GM19395 (cell line): Measurements from ENCODE around the gene SIX5.
"Not testable (repeated sequence)": the region's sequence is repeated elsewhere in the genome, so short reads cannot be mapped to it uniquely, and the experiment has no call there.

Experiments
- ATAC-seq: cut with Tn5 transposase; IDR thresholded peaks from one replicate; pipeline ENCODE4 v1.9.1; 2021; ENCODE audit warnings: mild to moderate bottlenecking, moderate library complexity; ENCODE audit not compliant: unreplicated experiment

The SIX5 gene

DNA sequence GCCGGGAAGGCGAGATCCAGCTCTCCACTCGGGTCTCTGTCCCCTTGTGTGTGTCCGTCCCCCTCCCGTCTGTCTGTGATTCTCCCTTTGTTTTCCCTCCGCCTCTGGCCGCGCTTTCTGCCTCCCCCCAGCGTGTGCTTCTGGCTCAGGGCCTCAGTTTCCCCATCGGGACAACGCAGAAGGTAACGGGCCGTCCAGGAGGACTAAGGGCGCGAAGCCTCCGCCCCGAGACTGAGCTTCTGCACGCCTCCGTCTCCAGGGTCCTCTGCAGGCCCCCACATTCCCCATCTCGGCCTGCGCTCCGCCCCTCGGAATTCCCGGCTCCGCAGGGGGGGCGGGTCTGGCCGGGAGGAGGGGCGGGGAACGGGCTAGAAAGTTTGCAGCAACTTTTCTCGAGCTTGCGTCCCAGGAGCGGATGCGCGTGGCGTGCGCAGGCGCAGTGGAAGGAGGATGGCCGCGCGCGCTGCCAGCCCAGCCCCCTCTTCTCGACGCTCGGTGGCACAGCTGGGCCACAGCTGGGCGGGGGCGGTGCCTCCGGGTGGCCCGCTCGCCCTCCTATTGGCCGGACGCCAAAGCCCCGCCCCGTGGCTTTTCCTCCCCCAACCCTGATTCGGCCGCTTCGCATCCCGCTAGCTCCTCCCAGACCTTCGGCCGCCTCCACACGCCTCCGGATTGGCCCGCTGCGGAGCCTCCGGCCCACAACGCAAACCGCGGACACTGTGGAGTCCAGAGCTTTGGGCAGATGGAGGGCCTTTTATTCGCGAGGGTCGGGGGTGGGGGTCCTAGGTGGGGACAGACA is at the start of gene SIX5:
TSS of gene SIX5 (minus strand) at position 269 of the 799 bp plus-strand sequence. CDS start 408 bp downstream, outside the sequence.
- peak; percentile 41 for ATAC-seq

DNA sequence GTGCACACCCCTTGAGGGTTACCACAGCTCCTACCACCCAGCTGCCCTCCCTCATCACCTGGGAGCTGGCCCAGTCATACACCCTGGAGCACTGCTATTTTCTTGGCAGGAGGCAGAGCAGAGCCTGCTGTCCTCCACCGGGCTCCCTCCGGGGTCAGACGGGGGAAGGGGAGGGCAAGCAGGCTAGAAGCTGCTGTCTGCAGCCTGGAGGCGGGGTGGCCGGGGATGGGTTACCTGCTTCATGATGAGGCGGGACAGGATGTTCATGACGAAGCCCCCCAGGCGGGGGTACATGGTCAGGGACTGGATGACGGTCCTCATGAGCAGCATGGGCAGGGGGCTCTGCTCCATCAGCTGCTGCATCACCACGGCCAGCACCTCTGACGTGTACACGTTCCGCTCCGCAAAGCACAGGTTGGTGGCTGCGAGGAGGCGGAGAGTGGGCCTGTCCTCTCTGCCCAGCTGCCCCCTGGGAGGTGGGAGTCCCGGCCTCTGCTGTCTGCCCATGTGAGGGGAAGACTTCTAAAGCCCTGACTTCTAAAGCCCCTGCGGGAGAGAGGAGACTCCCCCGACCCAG is 48.8 kb upstream of the SIX5 start:
- no peak for ATAC-seq

DNA sequence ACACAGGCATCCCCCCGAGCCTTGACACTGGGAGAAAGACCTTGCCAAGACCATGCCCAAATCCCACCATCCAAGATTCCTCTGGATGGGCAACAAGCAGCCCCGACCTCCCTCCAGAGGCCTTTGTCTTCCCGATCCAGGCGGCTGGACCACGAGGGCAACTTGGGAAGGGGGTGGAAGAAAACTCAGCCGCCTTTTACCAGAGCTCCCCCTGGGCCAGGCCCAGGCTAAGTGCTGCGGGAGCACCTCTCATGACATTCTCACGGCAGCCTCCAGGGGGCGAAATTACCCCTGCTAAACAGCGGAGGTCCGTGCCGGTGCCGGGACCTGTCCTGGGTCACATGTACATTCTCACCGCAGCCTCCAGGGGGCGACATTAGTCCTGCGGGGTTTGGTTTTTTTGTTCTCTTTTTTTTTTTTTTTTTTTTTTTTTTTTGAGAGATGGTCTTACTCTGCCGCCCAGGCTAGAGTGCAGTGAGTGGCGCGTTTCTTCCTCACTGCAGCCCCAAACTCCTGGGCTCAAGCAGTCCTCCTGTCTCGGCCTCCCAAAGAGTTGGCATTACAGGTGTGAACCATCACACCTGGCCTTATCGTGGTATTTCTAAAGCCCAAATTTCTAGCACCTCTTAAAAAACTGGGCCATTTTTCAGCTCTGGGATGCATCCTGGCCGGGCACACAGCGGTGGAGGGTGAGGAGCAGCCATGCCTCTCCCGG is 48.1 kb upstream of the SIX5 start:
- ATAC-seq: peak; percentile 73

DNA sequence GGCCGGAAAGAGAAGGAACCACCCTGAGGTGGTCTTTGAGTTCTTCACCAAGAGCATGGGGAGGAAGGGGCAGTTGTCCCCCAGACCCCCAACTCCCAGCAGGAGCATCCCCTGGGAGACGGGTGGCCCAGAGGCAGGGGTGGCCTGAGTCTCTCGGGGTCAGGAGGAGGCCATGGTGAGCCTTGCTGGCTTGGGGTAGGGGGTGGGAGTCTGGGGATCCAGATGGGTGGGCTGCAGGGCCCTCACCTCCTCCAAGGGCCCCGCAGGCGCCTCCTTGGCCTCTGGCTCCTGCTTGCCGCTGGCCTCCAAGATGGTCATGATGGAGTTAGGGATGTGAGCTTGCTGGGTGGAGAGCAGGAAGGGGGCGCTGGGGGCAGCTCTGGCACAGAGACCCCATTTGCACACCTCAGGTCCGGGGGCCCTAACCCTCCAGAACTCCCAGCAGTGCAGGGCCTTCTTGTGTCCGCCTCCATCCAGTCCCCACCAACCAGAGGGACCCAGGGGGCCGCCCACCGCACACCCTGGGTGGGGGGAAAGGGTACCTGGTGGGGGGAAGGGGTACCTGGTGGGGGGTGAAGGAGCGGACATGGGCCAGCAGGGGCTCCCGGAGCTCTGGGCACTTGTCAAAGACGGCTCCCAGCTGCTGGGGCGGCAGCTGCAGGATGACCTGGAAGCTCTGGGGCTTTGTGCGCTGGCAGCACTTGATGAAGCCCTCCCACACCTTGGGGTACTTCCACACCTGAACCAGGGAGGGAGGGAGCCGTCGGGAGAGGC is 47.4 kb upstream of the SIX5 start:
- no peak for ATAC-seq

DNA sequence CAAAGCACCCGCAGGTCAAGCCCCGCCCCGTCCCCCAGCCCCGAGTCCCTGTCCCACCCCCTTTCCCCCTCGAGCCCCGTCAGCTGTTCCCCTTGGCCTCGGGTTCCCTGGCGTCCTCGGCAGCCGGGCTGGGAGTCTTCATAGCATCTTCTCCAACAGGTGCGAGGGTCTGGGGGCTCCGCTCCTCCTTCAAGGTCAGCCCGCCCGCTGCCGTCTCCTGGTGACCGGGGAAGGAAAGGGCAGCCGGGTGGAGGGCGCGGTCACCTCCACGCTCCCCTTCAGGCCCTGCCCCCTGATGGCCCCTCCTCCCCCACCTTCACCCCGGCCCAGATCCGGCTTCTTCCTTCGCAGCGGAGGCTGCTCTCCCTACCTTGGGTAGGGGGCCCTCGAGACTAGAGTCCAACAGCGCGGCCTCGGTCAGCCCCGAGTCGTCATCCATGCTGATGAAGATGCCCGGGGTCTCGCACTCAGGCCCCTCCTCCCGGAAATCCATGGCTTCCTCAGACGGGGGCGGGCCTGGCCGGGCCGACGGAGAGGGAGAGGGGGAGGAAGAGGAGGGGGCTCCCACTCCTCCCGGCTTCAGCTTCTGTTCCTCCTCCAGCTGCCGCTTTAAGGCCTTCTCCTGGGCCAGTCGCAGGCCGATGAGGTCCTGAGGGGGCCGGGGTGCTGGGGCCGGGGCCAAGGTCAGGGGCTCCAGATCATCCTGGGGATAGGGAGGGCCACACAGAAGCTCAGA is 46.6 kb upstream of the SIX5 start:
- ATAC-seq: no peak

DNA sequence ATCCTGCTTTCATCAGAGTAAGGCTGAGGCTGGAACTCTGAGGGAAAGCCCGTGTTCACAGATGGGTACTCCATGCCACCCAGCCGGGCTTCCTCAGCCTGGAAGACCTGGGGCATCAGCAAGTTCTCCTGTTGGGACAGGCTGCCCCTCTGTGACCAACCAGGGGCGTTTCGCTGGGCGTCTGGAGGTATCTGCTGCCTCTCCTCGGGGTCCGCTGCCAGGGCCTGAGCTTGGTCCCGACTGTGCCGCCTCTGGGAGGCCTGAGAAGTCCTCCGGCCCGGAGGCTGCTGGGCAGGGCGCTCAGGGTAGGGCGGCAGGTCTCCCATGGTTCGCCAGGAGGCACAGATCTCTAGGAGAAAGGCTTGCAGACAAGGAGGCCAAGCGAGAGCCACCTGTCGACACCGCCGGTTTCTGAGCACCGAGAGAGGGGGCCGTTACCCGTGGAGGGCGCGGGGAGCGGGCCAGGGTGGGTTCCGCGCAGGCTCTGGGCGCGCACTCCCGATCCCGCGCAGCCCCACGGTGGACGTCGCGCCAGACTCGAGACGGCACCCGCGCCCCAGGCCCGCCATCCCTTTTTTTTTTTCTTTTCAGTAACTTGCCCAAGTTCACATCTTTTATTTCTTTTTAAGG is 45.9 kb upstream of the SIX5 start, which contains the start of gene RSPH6A:
TSS of gene RSPH6A (minus strand) at position 458 of the 630 bp plus-strand sequence. CDS start at position 326, 132 bp downstream.
- no peak for ATAC-seq

DNA sequence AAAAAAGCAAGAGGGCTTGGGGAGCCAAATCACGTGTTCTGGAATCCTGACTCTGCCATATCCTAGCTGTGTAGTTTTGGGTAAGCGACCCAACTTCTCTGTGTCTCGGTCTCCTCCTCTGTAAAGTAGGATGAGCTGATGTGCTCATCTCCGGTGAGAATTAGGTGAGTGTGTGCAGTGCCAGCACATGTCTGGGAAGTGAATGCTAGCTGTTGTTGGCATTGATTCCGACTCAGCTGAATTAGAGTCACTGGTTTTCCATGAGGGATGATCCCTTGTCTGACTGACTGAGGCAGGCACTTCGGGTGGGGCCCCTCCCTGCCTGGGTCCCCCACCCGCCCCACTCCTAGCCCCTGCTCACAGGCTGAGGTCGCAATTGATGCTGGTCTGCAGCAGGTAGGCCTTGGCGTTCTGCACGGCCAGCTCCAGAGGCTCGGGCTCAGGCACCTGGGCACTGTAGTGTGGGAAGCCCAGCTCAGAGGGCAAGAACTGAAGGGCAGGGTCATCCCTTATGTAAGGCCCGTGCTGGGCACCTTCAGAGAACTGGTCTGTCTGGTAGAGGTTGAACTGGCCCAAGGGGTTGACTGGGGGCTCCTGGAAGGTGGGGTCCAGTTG is 45.2 kb upstream of the SIX5 start:
- no peak for ATAC-seq

DNA sequence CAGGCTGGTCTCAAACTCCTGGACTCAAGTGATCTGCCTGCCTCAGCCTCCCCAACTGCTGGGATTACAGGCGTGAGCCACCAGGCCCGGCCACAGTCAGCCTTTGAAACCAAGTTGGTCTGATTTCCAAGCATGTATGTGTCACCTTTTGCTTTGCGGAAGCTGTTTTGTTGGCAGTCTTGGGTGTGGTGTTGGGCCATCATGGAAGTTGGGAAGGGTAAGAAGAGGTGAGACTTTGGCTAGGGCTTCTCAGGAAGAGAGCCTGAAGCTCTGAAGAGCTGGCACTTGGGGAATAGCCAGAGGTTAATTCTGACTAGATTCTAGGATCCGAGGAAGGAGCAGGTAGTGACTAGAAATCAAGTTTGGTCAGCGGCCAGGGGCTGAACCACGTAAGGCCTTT is 43.2 kb upstream of the SIX5 start:
- ATAC-seq: no peak

DNA sequence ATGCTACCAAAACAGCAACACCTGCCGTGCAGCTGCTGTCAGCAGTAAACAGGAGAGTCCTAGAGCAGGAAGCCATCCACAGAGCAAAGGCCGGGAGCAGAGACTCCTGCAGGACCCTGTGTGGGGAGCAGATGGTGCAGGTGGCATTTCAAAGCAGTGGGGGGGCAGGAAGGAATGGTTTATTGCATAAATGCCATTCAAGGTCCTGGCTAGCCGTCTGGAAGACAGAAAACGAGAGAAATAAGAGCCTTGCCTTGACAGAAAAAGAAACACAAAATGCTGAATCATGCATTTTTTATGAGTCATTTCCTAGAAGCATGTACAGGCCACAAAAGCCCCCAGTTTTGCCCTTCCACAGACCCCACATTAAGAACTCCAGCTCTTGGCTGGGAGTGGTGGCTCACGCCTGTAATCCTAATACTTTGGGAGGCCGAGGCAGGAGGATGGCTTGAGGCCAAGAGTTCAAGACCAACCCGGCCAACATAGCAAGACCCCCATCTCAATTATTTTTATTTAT is 40.6 kb upstream of the SIX5 start:
- no peak for ATAC-seq

DNA sequence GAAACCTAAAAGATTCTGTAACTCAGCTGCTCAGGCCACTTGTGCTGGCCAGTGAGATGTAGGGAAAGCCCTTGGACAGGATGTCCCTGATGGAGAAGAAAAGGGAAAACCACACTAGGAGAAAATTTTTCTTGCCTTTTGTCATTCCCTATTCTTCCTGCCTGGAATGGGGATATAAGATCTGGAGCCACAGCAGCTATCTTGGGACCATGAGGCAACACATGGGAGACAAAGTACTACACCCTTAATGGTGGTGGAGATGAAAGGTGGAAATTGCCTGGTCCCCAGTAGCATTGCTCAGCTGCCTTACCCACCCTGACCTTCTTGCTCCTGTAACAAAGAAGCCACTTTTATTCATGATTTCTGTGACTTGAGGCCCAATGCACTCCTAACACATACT is 36.7 kb upstream of the SIX5 start:
- no peak for ATAC-seq

DNA sequence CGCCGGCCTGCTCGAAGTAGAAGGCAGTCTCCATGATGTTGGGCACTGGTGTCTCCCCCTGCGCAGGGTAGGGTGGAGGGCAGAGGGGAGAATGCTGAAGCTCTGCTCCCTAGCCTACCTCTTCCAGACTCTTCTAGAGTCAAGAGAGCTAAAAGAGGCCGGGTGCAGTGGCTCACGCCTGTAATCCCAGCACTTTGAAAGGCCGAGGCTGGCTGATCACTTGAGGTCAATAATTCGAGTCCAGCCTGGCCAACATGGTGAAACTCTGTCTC is 35.8 kb upstream of the SIX5 start:
- ATAC-seq: no peak

DNA sequence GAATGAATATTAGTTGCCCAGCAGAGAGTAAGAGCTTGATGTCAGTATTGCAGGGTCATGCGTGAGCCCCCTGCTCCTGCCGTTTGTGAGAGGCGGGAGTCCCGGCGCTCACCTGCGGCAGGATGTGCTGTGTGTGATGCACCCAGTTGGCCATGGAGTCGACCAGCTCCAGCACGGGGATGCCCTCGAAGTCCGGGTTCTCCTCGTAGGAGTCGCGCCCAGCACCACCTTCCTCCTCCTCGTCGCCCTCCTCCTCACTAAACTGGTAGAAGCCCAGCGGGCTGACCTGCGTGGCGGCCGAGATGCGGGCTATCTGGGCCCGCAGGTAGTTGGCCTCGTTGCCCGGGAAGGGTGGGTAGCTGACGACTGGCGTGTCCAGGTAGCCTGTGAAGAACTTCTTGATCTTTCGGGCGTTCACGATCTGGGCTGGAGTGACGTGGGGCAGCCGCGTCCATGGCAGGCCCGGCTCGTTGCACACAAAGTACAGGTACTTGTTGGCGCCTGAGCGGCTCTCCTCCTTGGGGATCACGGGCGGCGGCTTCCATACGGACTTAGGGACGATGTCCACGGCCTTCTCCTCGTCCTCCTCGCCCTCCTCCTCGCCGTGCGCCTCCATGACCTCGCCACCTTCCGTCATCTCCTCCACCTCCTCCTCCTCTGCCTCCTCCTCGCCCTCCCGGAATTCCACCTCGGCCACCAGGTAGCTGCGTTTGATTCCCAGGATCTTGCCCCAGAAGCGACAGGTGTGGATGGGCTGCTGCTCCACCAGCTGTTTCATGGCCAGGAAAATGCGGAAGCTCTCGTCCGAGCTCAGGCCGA is 35.3 kb upstream of the SIX5 start:
- ATAC-seq: no peak

DNA sequence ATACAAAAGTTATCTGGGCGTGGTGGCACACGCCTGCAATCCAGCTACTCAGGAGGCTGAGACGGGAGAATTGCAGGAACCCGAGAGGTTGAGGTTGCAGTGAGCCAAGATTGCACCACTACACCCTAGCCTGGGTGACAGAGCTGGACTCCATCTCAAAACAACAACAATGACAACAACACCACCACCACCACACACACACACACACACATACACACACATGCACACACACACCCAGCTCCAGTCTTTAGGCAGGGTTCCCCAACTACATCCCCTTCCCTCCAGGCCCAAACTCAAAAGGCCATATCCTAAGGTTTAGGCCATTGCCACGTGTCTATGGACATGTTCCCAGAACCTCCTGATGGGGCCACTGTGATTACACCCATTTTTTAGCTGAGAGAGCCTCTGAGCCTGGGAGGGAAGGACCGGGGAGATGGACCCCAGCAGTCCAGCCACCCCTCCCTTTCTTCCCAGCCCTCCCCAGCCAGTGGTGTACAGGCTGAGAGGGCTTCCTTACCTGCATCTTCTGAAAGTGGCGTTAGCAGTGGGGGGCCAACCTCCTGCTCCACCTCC is 32.6 kb upstream of the SIX5 start:
- ATAC-seq: no peak

DNA sequence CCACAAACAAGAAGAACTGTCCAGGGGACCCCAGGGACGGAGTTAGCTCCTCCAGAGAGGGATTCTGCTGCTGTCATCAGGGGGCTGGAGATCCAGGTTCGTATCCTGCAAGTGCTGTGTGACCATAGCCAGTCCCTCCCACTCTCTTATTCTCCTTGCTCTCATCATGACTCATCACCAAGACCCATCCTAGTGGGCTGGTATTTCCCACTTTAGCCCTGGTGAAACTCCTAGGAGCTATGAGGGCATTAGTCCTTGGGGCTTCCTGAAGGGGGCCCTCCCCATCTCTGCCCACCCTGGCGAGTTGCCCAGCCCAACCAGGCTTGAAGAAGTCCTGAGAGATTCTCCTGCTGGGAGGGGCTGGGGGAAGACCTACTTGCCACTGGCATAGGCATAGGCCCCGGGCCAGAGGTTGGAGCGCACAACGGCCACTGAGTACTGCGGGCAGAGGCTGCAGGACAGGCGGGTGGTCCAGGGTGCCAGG is 31.1 kb upstream of the SIX5 start:
- ATAC-seq: no peak

DNA sequence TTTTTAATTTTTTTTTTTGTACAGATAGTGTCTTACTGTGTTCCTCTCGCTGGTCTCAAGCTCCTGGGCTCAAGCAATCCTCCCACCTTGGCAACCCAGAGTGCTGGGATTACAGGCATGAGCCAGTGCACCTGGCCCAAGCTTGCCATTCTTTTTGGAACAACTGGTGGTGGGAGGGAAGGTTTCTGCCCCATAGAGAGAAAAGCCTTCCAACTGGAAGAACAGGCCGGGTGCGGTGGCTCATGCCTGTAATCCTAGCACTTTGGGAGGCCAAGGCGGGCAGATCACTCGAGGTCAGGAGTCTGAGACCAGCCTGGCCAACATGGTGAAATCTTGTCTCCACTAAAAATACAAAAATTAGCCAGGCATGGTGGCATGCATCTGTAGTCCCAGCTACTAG is 30.5 kb upstream of the SIX5 start:
- not testable (repeated sequence) for ATAC-seq

DNA sequence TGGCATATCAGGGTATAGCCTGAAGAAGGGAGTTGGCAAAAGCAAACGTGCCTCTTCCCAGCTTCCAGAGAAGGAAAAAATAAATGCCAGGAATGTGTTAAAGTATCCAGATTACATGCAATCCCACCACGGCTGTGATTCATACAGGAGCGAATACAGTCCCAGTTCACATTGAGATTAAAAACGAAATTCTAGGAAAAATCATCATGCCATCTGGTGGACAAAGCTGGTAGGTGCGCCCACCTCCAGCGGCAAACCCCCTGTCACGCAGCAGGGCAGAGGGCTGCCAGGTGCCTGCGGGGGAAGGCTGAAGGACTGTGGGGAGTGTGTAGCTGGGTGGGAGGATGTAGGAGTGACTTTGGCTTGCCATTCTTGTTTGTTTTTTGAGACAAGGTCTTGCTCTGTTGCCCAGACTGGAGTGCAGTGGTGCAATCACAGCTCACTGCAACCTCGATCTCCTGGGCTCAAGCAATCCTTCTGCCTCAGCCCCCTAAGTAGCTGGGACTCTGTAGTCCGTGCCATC is 30.0 kb upstream of the SIX5 start:
- no peak for ATAC-seq

DNA sequence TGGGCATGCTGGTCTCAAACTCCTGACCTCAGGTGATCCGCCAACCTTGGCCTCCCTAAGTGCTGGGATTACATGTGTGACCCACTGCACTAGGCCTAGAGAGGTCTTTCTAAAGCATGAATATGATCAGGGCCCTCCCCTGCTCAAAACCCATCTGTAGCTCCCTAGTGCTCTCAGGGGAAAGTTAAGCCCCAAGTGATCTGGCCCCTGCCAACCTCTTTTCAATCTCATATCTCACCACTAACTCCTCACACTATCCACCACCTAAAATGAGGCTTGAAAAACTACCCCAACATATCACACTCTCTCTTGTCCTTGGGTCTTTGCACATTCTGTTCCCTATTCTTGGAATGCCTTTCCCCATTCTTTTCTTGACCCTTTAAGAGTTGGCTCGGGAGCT is 25.6 kb upstream of the SIX5 start:
- ATAC-seq: no peak

DNA sequence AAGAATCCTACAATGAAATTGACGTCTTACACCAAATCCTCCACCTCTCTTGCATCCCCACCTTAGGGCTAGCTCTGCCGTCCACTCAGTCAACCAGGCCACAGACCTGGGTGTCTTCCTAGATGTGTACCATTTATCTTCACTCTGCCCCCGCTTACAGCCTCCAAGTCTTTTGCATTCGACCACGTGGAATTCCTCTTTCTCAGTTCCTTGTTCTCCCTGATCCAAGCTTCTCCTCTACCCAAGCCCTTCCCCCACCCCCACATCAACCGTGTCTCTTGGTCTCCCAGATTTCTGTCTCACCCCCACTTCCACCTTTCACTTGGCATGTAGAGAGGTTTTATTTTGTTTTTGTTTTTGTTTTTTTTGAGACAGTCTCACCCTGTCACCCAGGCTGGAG is 24.8 kb upstream of the SIX5 start:
- no peak for ATAC-seq
